CD14-positive monocyte (primary cell): Measurements from ENCODE around the gene BRICD5. TPM values are rescaled to one million over a fixed set of nuclear protein-coding genes. Genes with fewer than 3 reads are reported as not detected.

Experiments used
- DNase-seq, 3 donors: peaks; one replicate each; pipeline ENCODE4 v3.0.0-alpha.2; 2011 to 2022
- H2AFZ ChIP-seq: 2 replicates; pipeline ENCODE4 v1.6.0; 2012; ENCODE audit warnings: mild to moderate bottlenecking, low read depth, low read length, inconsistent platforms; ENCODE audit not compliant: insufficient read depth, poor library complexity, severe bottlenecking
- H3K27ac ChIP-seq, 2 donors: 1 replicate in 1 of 2; 2 replicates in 1 of 2; pipeline ENCODE4 v1.5.1; 2012 to 2013; ENCODE audit warnings: low read length in 2 of 2, control low read depth in 1 of 2, inconsistent platforms in 1 of 2, low read depth in 1 of 2, mild to moderate bottlenecking in 1 of 2
- H3K27me3 ChIP-seq, 2 donors: one replicate each; pipeline versions ENCODE4 v1.6.0 to v1.6.1; 2011 to 2013; ENCODE audit warnings: low read length in 2 of 2; ENCODE audit not compliant: control insufficient read depth in 2 of 2, insufficient read depth in 2 of 2
- H3K36me3 ChIP-seq, 2 donors: replicated peaks in 1 of 2; 1 replicate in 1 of 2; 2 replicates in 1 of 2; pipeline versions ENCODE4 v1.5.1 to v1.6.1; 2012 to 2013; ENCODE audit warnings: low read length in 2 of 2, control low read depth in 1 of 2, inconsistent platforms in 1 of 2, mild to moderate bottlenecking in 1 of 2; ENCODE audit not compliant: insufficient read depth in 2 of 2, control insufficient read depth in 1 of 2
- H3K4me1 ChIP-seq, 2 donors: 1 replicate in 1 of 2; 2 replicates in 1 of 2; pipeline versions ENCODE4 v1.5.1 to v1.6.1; 2012 to 2013; ENCODE audit warnings: low read length in 2 of 2, control low read depth in 1 of 2, inconsistent platforms in 1 of 2, mild to moderate bottlenecking in 1 of 2, moderate library complexity in 1 of 2; ENCODE audit not compliant: insufficient read depth in 2 of 2, control insufficient read depth in 1 of 2
- H3K4me2 ChIP-seq: replicated peaks from 2 replicates; pipeline ENCODE3; 2012; ENCODE audit warnings: low read length, moderate library complexity, mild to moderate bottlenecking; ENCODE audit not compliant: poor library complexity, severe bottlenecking; ENCODE audit errors: extremely low read depth
- H3K4me3 ChIP-seq, 3 experiments: fragments of 200-600 bp in 1 of 3; sonication (generic) in 1 of 3; replicated peaks in 1 of 3; 1 replicate in 2 of 3; 2 replicates in 1 of 3; pipeline ENCODE4 v1.5.1; 2011 to 2013; ENCODE audit warnings: low read length in 3 of 3, mild to moderate bottlenecking in 3 of 3, control low read depth in 2 of 3, low read depth in 2 of 3, inconsistent platforms in 1 of 3, moderate library complexity in 1 of 3
- H3K79me2 ChIP-seq: 2 replicates; pipeline ENCODE4 v1.6.0; 2012; ENCODE audit warnings: mild to moderate bottlenecking, control low read depth, inconsistent platforms, low read length, moderate library complexity; ENCODE audit not compliant: insufficient read depth
- H3K9ac ChIP-seq: 2 replicates; pipeline ENCODE4 v1.6.0; 2017; ENCODE audit warnings: low read length, mild to moderate bottlenecking; ENCODE audit not compliant: insufficient read depth, poor library complexity, severe bottlenecking
- H3K9me3 ChIP-seq, 2 donors: replicated peaks in 1 of 2; 1 replicate in 1 of 2; 2 replicates in 1 of 2; pipeline versions ENCODE4 v1.5.1 to v1.6.1; 2012 to 2013; ENCODE audit warnings: low read length in 2 of 2, control low read depth in 1 of 2; ENCODE audit not compliant: control insufficient read depth in 1 of 2, insufficient read depth in 1 of 2
- H4K20me1 ChIP-seq: 2 replicates; pipeline ENCODE4 v1.6.0; 2012; ENCODE audit warnings: mild to moderate bottlenecking, low read length, control low read depth, moderate library complexity; ENCODE audit not compliant: insufficient read depth
- H3K27ac Mint-ChIP-seq, 7 donors: one replicate each; pipeline ENCODE4 v1.8.0; 2020; ENCODE audit warnings: mild to moderate bottlenecking in 7 of 7, mixed read lengths in 7 of 7, moderate library complexity in 6 of 7, inconsistent platforms in 2 of 7
- H3K27me3 Mint-ChIP-seq, 3 donors: one replicate each; pipeline ENCODE4 v1.8.0; 2021 to 2022; ENCODE audit warnings: low read depth in 3 of 3, mild to moderate bottlenecking in 3 of 3, mixed read lengths in 3 of 3, moderate library complexity in 3 of 3, inconsistent platforms in 1 of 3
- H3K36me3 Mint-ChIP-seq, 2 donors: one replicate each; pipeline ENCODE4 v1.8.0; 2020; ENCODE audit warnings: mixed read lengths in 2 of 2, inconsistent platforms in 1 of 2, mild to moderate bottlenecking in 1 of 2
- H3K4me1 Mint-ChIP-seq: one replicate; pipeline ENCODE4 v1.8.0; 2020; ENCODE audit warnings: mild to moderate bottlenecking, mixed read lengths
- H3K4me3 Mint-ChIP-seq, 2 donors: one replicate each; pipeline ENCODE4 v1.8.0; 2020; ENCODE audit warnings: mild to moderate bottlenecking in 2 of 2, mixed read lengths in 2 of 2, moderate library complexity in 1 of 2
- H3K9me3 Mint-ChIP-seq, 7 donors: one replicate each; pipeline ENCODE4 v1.8.0; 2020 to 2022; ENCODE audit warnings: mixed read lengths in 7 of 7, mild to moderate bottlenecking in 6 of 7, moderate library complexity in 6 of 7, inconsistent platforms in 2 of 7
- CTCF ChIP-seq: fragments of 200-600 bp; IDR thresholded peaks from one replicate; pipeline ENCODE4 v1.8.0; 2022; ENCODE audit warnings: antibody characterized with exemption, mild to moderate bottlenecking
- WGBS: methylation state at CpG from one replicate; pipeline ENCODE4 v1.1.5; 2013; ENCODE audit warnings: missing lambda C conversion rate; ENCODE audit not compliant: insufficient coverage; 5-methylcytosine and 5-hydroxymethylcytosine counted together
- intact Hi-C, 2 donors: fragments of 100-400 bp; cut with micrococcal nuclease; formaldehyde crosslinking; loops; one replicate each; pipeline versions ENCODE4 v1.15.0 to v1.15.1; 2023
- polyA plus RNA-seq, 3 donors: library from polyadenylated mRNA; depleted of rRNA in 1 of 3; unstranded in 2 of 3; stranded (reverse) in 1 of 3; fragments of 300-500 nt in 2 of 3; fragments of >200 nt in 1 of 3; fragmentation: Illumina TruSeq in 2 of 3; gene quantifications; 1 replicate in 2 of 3; 2 replicates in 1 of 3; pipeline ENCODE4 v1.2.3, GENCODE V29; 2012 to 2021

Gene BRICD5
- polyA plus RNA-seq, 3 donors = 8.8 TPM; not detected in 2

DNA sequence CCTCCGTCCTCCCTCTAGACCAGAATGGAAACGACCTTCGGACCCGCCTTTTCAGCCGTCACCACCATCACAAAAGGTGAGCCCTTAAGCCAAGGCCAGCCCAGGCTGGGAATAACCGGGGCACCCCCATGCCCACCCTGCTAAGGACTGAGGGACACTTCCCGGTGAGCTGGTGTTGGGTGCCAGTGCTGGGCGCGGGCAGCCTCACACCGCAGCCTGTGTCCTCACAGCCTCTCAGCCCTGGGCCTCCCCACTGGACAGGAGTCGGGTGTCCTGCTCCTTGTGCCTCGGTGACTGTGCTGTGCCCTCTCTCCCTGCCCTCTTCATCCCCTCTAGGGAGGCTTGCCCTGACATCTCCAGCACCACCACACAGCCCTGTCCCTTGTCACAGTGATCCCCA lies 44.8 kb downstream of the BRICD5 start:
- no peak overlapping the region for H2AFZ ChIP-seq
- no peak overlapping the region for H3K4me3 ChIP-seq
- peaks cover 15 to 56% of the 10 kb centered on the region in 2 donors for H3K36me3 Mint-ChIP-seq
- H3K4me2 ChIP-seq = no peak overlapping the region
- no peak overlapping the region for H3K27ac ChIP-seq
- WGBS = 95% methylated on average over 8 of the region's 12 CpGs
- peaks cover 46% of the 10 kb centered on the region for H4K20me1 ChIP-seq
- no peak overlapping the region for H3K9ac ChIP-seq
- H3K4me1 ChIP-seq = no peaks in the 10 kb centered on the region
- peaks cover 0 to 3% (median 0%) of the 10 kb centered on the region in 3 donors for H3K27me3 Mint-ChIP-seq
- intact Hi-C loops = no loop called here
- no peaks in the 10 kb centered on the region for H3K4me1 Mint-ChIP-seq
- peaks cover 40% of the 10 kb centered on the region for H3K79me2 ChIP-seq
- peak overlapping the region in 4 of 7 donors; percentile 19 to 65 (median 55) for H3K27ac Mint-ChIP-seq
- peaks cover 0 to 7% of the 10 kb centered on the region in 2 donors for H3K9me3 ChIP-seq
- DNase-seq = no peak
- no peak for TF ChIP-seq CTCF
- H3K4me3 Mint-ChIP-seq = no peak overlapping the region
- H3K9me3 Mint-ChIP-seq = peaks cover 0 to 14% (median 4%) of the 10 kb centered on the region in 7 donors
- H3K36me3 ChIP-seq = peaks cover 52 to 60% of the 10 kb centered on the region in 2 donors
- no peaks in the 10 kb centered on the region for H3K27me3 ChIP-seq

DNA sequence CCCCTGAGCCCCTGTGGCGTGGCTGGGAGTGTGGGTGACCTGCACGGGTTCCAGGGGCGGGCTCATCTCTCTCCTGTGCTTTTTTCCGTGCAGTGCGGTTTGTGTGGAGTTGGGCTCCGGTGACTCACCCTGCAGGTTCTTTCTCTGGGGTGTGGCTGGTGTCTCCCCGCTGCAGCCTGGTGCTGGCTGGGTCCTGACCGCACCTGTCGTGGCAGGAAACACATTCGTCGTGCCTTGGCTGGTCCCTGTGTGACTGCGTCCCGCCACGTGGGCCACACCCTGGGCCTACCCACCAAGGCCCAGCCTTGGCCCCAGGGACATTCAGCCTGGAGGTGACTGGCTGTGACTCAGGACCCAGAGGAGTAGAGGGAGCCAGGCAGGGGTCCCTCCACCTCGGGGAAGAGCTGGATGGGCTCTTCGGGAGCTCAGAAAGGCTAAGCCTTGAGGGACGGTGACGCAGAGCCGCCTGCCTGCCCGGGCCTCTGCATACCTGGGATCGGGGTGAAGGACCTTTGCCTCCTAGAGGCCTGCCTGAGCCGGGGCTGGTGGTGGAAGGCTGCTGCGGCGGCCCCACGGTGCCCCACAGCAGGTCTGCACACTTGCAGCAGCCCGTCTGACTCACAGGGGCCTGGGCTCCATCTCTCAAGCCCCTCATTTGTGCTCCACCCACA lies 47.3 kb downstream of the BRICD5 start:
- DNase-seq = no peak
- H3K9me3 ChIP-seq = peaks cover 0 to 7% of the 10 kb centered on the region in 2 donors
- no peaks in the 10 kb centered on the region for H3K27me3 ChIP-seq
- H3K4me1 ChIP-seq = no peaks in the 10 kb centered on the region
- peaks cover 64% of the 10 kb centered on the region for H3K79me2 ChIP-seq
- peaks cover 12 to 38% of the 10 kb centered on the region in 2 donors for H3K36me3 Mint-ChIP-seq
- peak overlapping the region in 1 of 2 donors; percentile 41 for H3K4me3 Mint-ChIP-seq
- H2AFZ ChIP-seq = no peak overlapping the region
- TF ChIP-seq CTCF = no peak
- peaks cover 3% of the 10 kb centered on the region for H3K4me1 Mint-ChIP-seq
- H3K36me3 ChIP-seq = peaks cover 31 to 36% of the 10 kb centered on the region in 2 donors
- intact Hi-C loops = no loop called here
- peaks cover 68% of the 10 kb centered on the region for H4K20me1 ChIP-seq
- peaks cover 0 to 14% (median 4%) of the 10 kb centered on the region in 7 donors for H3K9me3 Mint-ChIP-seq
- H3K27ac Mint-ChIP-seq = no peak overlapping the region
- H3K4me2 ChIP-seq = no peak overlapping the region
- H3K9ac ChIP-seq = no peak overlapping the region
- no peak overlapping the region for H3K27ac ChIP-seq
- WGBS = 97% methylated on average over 18 of the region's 26 CpGs
- H3K4me3 ChIP-seq = no peak overlapping the region
- peaks cover 0 to 3% (median 0%) of the 10 kb centered on the region in 3 donors for H3K27me3 Mint-ChIP-seq
